ENCODE results near the gene HEATR1. TPM values are rescaled to one million over a fixed set of nuclear protein-coding genes. Genes with fewer than 3 reads are reported as not detected.

HEATR1 gene
- total RNA-seq, 1 donor from 2014 or later, result 33.3 TPM

DNA sequence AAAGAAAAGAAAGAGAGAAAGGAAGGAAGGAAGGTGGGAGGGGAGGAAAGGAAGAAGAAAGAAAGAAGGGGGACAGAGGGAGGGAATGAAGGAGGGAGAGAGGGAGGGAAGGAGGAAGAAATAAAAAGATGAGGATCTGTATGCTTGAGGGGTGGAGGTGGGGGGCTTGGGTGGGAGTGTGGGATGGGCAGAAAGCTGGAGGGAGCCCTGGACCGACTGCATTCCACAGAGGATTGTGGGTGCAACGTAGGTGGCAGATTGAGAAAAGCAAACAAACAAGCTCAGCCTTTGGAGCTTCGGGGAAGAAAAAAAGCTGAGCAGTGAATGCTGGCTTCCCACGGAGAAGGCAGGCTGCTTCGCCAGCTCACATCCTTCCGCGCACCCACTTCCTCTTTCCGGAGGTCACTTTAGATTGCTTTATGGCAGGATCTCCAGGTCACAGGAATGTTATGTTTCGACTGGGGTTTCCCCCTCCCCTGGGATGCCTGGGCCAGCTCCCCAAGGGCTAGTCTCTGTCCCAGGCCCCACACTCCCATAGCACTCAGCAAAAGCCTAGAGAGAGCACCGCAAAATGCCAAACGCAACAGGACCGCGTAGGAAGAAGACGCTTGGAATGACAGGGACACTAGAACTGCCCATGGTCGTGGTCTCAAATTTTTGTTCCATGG, 101.2 kb downstream of the HEATR1 start:
- no peak overlapping the region for H3K4me3 Mint-ChIP-seq (ENCODE audit: unreplicated experiment)
- peaks cover 7% of the 10 kb centered on the region for H3K27me3 Mint-ChIP-seq (ENCODE audit: unreplicated experiment)
- peaks cover 24% of the 10 kb centered on the region for H3K4me1 Mint-ChIP-seq (ENCODE audit: unreplicated experiment)
- no peaks in the 10 kb centered on the region for H3K36me3 Mint-ChIP-seq (ENCODE audit: low read depth, unreplicated experiment)
- peak; percentile 73 for DNase-seq (ENCODE audit: low spot score)
- H3K27ac Mint-ChIP-seq (ENCODE audit: unreplicated experiment), result peak overlapping the region; percentile 99
- no peaks in the 10 kb centered on the region for H3K9me3 Mint-ChIP-seq (ENCODE audit: unreplicated experiment)
- no peak for TF ChIP-seq CTCF (IDR thresholded peaks at IDR 0.05; ENCODE audit: unreplicated experiment)

GRCh38 chr1:236502579-236502971, 101.7 kb downstream of the HEATR1 start:
- DNase-seq (ENCODE audit: low spot score), result no peak
- H3K27me3 Mint-ChIP-seq (ENCODE audit: unreplicated experiment), result peaks cover 7% of the 10 kb centered on the region
- peaks cover 24% of the 10 kb centered on the region for H3K4me1 Mint-ChIP-seq (ENCODE audit: unreplicated experiment)

GRCh38 chr1:236501093-236501492, 103.2 kb downstream of the HEATR1 start:
- Mint-ChIP-seq H3K4me1 (ENCODE audit: unreplicated experiment) (peaks cover 24% of the 10 kb centered on the region), H3K36me3 (ENCODE audit: low read depth, unreplicated experiment) (no peaks in the 10 kb centered on the region), H3K27ac (ENCODE audit: unreplicated experiment) (no peak overlapping the region), H3K9me3 (ENCODE audit: unreplicated experiment) (no peaks in the 10 kb centered on the region), H3K27me3 (ENCODE audit: unreplicated experiment) (peaks cover 7% of the 10 kb centered on the region), H3K4me3 (ENCODE audit: unreplicated experiment) (no peak overlapping the region)
- no peak for DNase-seq (ENCODE audit: low spot score)
- TF ChIP-seq CTCF (IDR thresholded peaks at IDR 0.05; ENCODE audit: unreplicated experiment), result no peak

More at GRCh38 chr1:236502579-236502971, 101.7 kb downstream of the HEATR1 start:
- TF ChIP-seq CTCF (IDR thresholded peaks at IDR 0.05; ENCODE audit: unreplicated experiment), result no peak
- Mint-ChIP-seq H3K4me3 (ENCODE audit: unreplicated experiment) (no peak overlapping the region), H3K9me3 (ENCODE audit: unreplicated experiment) (no peaks in the 10 kb centered on the region), H3K36me3 (ENCODE audit: low read depth, unreplicated experiment) (no peaks in the 10 kb centered on the region), H3K27ac (ENCODE audit: unreplicated experiment) (peak overlapping the region; percentile 99)

Other genes with a start within 250 kb of the HEATR1 start
- gene EDARADD, start 210.2 kb downstream of the HEATR1 start, total RNA-seq (ENCODE audit: unreplicated experiment), result 9.4 TPM
- gene LGALS8, start 80.5 kb downstream of the HEATR1 start, total RNA-seq (ENCODE audit: unreplicated experiment), result 94.5 TPM
- 0.21 TPM for gene ACTN2, start 82.0 kb upstream of the HEATR1 start, total RNA-seq (ENCODE audit: unreplicated experiment)
- 44.5 TPM for gene MTR, start 190.8 kb upstream of the HEATR1 start, total RNA-seq (ENCODE audit: unreplicated experiment)

All from endothelial cell (in vitro differentiated cells).